Stimulated activated CD4-positive, alpha-beta T cell treated with anti-CD3 and anti-CD28 coated beads, Interleukin-2, amount 100 ng/mL, for 48 hours (primary cell): Measurements from ENCODE around the gene PPP4C.
"Not testable (repeated sequence)": the region's sequence is repeated elsewhere in the genome, so short reads cannot be mapped to it uniquely, and the experiment has no call there.

Experiments used
- DNase-seq, 2 donors: peaks; one replicate each; pipeline ENCODE4 v3.0.0-alpha.2; 2020

Gene PPP4C

DNA sequence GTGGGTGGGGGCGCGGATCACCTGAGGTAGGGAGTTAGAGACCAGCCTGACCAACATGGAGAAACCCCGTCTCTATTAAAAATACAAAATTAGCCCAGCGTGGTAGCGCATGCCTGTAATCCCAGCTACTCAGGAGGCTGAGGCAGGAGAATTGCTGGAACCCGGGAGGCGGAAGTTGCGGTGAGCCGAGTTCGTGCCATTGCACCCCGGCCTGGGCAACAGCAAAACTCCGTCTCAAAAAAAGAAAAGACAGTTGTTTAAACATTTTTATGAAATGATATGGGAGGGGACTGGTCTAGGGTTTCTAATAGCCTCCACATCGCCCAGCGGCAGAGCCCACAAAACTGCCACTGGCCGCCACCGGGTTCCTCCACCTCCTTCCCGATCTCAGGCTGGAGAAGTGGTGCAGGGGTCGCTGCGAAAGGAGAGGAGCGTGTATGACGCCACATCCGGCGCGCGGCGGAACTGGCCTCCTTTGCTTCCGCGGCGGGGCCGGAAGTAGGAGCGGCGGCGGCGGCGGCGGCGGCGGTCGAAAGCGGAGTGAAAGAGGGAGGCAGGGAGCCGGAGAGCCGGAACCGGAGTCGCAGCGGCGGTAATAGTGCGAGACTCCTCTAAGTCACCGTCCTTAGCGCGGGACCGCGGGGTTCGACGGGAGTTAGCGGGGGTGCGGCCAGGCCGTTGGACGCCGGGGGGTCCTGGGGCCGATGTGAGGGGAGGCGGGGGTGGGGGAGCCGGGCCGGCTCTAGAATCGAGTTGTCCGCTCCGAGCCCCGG is at the start of gene PPP4C:
Gene PPP4C (plus strand): TSS at position 492 of the 773 bp plus-strand sequence. CDS start 384 bp downstream, outside the sequence.
- peak; percentile 81 to 88 for DNase-seq

DNA sequence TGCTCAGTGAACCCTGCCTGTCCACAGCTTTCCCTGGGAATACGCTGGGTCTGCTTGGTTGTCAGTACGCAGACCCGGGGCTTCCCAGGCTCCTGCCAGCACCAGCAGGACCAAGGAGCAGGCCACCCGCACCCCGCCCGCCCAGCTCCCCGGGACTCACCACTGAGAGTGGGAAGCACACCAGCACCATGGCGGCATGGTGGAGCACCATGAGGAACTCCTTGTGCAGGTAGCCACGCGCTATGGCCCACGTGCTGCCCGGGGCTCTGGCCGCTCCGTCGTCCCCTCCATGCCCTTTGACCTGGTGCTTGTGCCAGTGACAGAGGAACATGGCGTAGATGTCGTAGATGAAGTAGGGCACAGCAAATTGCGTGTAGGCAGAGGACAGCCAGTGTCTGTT is 49.3 kb upstream of the PPP4C start:
- no peak for DNase-seq

DNA sequence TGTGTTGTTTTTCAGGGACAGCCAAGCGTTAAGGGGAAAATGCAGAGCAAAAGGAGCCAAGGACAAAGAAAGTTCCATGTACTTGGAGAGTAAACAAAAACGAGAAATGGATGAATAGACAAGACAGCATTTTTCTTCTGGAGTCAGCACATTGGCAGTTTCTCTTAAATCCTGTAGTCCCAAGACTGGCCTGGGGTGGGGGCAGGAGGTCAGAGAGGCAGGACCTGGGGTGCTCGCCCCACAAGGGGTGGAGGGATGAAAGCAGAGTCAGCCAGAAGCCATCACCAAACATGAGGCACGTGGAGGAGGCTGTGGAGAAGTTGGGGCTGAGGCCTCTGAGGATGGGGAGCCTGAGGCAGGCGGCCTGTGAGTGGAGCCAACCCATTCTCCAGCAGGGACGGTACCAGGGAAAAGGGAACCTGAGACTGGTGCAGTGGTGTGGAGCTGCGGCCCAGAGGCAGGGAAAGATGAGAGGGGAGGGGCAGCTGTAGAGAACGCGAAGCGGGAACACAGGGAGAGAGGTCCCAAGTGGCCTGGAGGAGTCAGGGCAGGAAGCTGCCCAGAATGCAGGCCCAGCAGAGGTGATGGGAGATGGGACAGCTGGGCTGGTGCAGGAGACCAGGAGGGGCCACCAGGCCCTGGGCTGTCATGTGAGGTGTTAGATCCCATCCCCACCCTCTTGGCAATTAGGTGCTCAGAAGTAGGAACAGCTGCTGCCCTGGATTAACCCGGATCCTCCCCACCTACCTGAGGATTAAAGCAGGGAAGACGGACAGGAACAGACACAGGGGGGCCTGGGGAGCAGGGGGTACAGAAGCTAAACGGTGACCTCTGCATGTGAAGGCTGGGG is 48.0 kb upstream of the PPP4C start:
- DNase-seq: no peak

DNA sequence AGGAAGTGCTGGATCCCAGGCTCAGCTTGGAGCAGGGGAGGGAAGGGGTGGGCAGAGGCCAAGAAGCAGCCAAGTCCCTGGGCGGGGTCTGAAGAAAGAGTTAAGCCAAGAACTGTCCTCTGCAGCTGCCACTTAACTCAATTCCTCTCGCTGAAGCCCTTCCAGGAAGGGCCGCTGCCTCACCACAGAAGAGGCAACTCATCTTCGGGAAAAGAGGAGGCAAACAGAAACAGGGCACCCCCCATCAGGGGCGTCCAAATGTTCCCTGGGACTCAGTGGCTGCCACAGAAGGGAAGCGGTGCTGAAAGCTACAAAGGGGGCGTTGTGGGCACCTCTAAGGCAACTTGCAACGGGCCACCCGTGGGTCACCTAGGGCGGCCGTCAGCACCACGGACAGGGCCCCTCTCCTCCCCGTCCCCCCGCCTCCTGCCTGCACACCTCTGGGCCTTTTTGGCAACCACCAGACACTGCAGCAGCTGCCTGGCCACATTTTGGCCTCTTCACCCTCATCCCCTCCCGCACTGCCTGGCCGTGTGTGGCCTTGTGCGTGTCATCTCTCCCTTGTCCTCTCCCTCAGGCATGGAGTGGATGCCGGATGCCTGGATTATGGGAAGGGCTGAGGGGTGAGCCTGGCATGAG is 47.2 kb upstream of the PPP4C start:
- peak in 1 of 2 donors; percentile 32 for DNase-seq

GRCh38 chr16:30030011-30030685 is 45.6 kb upstream of the PPP4C start:
- DNase-seq: no peak

DNA sequence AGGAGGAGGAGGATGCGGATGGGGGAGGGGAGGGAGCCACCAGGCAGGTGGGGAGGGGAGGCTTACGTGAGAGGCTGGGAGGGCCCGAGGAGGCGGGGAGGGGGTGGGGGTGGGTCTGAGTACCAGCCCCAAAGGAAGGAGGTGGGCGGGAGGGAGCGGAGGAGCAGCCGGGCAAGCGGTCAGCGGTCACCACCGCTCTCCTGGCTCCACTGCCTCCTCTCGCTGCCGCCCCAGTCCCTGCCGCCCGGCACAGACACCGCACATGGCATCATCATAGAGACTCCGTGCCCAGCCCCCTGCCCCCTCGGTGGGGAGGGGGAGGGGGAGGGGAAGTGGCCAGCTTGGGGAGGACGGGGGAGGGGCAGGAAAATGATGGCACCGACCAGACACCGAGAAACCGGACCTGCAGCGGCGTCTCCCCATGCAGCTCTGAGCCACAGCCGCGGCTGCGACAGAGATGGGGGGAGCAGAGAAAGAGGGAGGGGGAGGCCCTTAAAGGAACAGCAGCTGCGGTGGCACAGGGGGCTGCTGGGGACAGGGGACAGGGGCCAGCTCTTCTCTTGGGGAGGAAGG is 44.9 kb upstream of the PPP4C start, which contains the start of gene TLCD3B:
Gene TLCD3B (minus strand): TSS at position 431 of the 573 bp plus-strand sequence. CDS start 744 bp downstream, outside the sequence.
- DNase-seq: no peak

DNA sequence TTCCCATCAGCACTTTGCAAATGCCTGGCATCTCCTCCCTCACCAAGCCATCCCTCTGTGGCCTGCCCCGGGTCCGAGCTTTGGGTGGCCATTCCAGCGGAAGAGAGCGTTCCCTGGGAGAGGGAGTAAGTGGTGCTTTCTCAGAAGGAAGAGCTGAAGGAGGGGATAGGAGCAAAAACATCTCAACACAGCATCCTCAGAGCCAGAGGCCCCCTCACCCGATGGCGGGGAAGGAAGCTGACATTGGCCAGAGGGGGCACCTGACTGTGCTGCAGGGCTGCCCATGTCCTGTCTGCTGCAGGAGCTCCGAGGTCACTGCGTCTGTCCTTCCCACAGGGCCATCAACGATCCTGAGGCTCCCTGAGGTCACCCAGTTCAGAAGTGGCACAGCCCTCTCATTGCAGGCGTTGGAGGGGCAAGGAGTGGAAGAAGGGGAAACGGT is 44.3 kb upstream of the PPP4C start:
- DNase-seq: no peak

- DNase-seq: peak; percentile 62 to 64
Observed at GRCh38 chr16:30032083-30032819, 43.5 kb upstream of the PPP4C start.

GRCh38 chr16:30033270-30033669 is 42.5 kb upstream of the PPP4C start:
- DNase-seq: no peak

- DNase-seq: no peak
Observed at GRCh38 chr16:30040221-30040620, 35.6 kb upstream of the PPP4C start.

- DNase-seq: not testable (repeated sequence)
Observed at GRCh38 chr16:30040690-30041089, 35.1 kb upstream of the PPP4C start.

DNA sequence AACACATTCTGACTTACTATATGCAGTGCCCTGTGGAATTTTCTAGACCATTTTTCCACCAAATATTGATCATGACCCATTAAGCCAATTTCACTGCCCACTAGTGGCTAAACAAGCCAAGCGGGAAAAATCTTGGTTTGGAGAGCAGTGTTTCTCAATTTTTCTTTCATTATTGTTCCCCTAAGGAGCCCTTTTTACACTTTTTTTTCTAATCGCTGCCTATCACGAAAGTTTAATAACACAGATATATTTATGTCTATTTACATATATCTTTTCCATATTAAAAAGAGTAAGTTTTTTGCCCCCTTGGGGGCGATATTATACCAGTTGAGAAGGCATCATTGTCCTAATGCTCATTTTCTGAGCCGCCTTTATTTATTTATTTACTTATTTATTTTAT is 34.0 kb upstream of the PPP4C start:
- no peak for DNase-seq

DNA sequence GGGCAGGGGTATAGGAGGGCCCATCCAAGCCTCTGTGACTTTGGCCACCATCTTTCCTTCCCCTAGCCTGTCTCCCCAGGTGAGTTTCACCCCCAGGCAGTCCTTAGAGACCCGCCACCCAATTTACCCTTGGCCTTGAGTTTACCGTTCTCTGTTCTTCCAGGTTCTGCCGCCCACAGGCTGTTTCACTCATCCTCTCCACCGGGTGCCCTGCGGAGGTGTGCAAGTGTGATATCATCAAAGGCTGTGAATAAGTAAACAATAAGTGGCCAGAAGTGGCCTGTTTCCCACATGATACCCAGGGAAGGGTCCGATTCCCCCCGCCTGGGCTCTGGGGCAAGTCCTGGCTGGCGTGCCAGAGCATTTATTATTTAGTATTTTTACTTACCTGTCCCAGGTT is 29.6 kb upstream of the PPP4C start:
- no peak for DNase-seq

GRCh38 chr16:30046588-30046987 is 29.2 kb upstream of the PPP4C start:
- no peak for DNase-seq

GRCh38 chr16:30049871-30050270 is 25.9 kb upstream of the PPP4C start:
- no peak for DNase-seq

DNA sequence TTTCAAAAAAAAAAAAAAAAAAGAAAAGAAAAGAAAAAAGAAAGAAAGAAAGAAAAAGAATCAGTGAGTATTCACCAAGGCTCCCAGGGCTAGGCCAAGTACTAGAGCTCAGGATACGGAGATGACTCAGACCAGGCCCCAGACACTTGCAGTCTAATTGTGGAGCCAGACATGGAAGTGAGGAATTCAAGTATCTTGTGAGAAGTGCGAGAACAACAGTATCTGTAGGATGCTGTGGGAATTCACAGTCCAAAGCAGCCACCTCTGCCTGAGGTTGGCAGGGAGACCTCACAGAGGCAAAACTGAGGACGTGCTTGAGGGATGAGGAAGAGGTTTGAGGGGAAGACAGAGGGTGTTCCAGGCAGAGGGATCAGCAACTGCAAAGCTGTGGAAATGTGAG is 24.3 kb upstream of the PPP4C start:
- DNase-seq: no peak

DNA sequence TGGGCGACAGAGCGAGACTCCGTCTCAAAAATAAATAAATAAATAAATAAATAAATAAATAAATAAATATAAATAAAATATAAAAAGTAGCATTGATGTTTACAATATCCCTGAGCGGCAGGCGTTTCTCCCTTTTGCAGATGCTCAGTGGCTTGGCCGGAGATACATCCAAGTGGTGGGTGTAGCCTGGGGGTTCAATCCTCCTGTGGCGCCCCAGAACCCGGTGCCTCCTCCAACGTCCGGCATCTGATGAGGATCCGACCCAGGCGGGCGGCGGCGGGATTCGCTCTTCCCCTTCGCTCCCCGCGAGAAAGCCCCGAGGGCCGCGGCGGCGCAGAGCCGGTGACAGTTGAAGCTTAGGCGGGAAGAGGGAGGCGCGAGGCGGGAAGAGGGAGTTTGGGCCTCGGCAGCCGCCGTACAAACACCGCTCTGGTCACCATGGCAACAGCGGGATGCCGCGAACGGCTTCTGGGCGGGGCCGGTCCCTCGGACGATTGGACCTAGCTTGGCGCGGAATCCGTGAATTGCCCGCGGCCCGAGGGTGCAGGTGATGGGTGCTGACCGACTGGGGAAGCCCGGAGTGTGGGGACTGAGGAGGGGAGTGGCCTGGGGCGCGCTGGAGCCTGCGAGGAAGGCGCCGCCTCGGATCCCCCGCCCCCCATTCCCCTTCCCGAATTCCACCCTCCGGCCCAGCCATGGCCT is 23.0 kb upstream of the PPP4C start:
- peak; percentile 96 to 98 for DNase-seq

GRCh38 chr16:30053376-30054015 is 22.3 kb upstream of the PPP4C start:
- no peak for DNase-seq

GRCh38 chr16:30054451-30054850 is 21.3 kb upstream of the PPP4C start:
- DNase-seq: no peak

DNA sequence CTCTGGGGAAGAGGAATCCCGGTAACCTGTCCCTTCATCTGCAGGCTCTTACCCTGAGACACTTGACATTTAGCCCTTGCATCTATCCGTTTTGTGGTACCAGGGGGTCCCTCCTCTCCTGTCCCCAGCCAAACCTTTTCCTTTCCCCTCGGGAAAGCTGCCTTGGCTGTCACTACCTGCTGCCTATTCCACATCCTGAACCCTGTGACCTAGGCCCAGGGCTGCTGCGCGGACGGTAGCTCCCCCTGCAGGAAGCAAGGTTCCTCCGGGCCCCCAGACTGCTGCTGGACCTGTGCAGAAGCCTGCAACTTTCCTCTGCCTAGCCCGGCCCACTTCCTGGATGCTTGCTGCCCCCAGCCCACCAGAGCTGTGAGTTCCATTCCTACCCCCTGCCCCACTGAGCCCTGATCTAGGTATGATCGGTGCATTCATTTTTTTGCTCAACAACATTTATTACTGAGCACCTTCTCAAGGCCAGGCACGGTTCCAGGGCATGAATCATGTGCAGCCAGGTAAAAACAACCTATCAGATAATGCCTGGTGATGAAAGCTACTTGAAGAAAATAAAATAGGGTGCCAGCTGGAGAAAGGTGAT is 20.7 kb upstream of the PPP4C start:
- peak; percentile 54 to 63 for DNase-seq
